HG03442 (cell line): ENCODE results near the gene KRTAP10-4.
"Not testable (repeated sequence)": the region's sequence is repeated elsewhere in the genome, so short reads cannot be mapped to it uniquely, and the experiment has no call there.

Experiments used
- ATAC-seq: cut with Tn5 transposase; IDR thresholded peaks from one replicate; pipeline ENCODE4 v1.9.1; 2021; ENCODE audit warnings: mild to moderate bottlenecking, moderate library complexity; ENCODE audit not compliant: unreplicated experiment

Gene KRTAP10-4

DNA sequence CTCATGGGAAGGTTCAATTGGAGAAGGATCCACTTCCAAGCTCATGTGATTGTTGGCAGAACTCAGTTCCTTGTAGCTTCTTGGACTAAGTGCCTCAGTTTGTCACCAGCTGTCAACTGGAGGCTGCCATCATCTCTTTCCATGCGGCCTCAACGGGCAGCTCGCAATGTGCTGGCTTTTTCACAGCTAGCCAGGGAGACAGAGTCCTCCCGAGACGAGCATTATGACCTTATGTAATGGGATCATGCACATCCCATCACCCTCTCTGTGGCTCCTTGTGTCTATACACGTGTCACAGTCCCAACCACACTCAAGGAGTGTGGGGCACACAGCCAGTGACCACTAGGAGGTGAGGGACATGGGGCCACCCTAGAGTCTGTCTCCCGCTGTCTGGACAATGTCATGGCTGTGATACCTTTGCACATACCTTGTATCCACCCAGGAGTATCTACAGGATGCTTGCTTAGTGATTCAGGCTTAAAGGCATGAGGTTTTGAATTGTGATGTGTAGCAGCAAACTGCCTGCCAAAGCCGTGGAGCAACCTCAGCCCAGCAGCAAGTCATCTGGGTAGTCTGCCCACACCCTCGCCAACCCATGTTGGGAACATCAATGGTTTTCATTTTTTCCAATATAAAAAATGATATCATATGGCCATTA is 22.7 kb downstream of the KRTAP10-4 start:
- ATAC-seq, result no peak

DNA sequence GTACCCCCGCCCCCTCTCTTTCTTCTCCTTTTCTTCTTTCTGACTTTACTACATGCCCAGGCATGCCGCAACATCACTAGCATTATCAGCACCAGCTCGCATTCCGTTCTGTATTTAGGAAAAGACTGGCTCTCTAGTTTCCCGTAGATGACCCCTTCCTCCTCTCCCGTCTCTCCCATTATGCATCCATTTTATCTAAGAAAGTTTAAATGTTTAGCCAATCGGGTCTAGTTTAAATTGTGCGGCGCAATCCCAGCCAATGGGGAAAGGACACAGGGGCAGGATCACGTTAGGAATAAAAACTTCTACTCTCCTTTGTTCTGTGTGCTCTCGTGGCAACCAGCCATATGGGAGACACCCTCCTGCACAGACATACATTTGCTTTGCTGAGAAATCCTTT is 24.5 kb downstream of the KRTAP10-4 start:
- ATAC-seq, result no peak

DNA sequence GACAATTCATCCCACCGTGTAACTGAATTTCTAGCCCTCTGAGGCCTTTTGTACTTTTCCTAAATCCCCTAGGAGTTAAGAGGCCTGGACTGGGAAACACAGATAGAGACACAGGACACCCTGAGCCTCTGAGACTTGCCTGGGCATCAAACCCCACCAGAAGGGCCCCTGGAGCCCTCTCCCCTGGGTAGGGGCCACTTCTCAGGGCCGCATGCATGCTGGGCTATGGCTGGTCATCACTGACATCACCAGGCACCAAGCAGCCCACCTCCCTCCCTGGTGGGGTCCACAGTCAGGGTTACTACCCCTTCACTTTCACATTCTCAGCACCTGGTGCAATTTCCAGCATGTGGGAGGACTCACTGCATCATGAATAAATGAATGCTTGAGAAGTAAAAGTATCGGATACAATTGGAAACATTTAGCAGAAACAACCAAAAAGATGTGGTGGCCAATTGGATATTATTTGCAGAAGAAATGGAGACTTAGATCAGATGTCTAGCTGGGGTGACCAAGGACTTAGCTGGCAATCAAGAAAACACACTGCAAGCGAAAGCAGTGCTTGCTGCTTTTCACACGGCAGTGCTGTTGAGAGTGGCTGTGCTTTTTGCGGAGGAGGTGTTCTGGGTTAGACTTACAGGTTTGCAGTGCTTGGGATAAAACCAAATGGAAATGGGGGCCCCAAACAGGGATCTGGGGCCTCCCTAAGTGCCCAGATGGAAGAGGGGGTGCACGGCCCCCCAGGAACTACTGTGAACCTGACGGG is 25.9 kb downstream of the KRTAP10-4 start:
- no peak for ATAC-seq

DNA sequence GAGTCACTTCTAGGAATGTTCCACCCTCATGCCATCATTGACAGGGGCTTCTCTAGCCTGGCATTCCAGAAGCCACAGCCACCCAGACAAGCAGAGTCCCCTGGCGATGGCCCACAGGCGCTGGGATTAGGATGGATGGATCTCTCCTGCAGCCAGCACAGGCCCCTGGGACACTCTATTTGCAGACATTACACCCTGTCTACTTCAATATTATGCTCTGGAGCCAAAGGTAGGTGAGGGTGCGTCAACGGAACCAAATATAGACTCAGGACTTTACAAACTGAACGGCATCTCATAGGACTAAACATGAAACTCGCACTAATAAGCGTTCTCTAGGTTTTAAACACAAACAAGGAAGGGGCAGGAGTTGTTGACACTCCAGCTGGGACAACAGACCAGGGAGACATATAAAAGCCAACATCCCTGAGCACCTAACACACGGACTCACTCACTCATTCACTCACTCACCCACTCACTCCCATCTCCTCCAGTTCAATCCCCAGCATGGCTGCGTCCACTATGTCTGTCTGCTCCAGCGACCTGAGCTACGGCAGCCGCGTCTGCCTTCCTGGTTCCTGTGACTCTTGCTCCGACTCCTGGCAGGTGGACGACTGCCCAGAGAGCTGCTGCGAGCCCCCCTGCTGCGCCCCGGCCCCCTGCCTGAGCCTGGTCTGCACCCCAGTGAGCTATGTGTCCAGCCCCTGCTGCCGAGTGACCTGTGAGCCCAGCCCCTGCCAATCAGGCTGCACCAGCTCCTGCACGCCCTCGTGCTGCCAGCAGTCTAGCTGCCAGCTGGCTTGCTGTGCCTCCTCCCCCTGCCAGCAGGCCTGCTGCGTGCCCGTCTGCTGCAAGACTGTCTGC is 26.8 kb downstream of the KRTAP10-4 start, which contains the start of gene KRTAP10-7:
Gene KRTAP10-7, plus strand, starts transcription at position 480 of the 861 bp plus-strand sequence. Its CDS starts 25 bp downstream, at position 505.
- ATAC-seq, result not testable (repeated sequence)

DNA sequence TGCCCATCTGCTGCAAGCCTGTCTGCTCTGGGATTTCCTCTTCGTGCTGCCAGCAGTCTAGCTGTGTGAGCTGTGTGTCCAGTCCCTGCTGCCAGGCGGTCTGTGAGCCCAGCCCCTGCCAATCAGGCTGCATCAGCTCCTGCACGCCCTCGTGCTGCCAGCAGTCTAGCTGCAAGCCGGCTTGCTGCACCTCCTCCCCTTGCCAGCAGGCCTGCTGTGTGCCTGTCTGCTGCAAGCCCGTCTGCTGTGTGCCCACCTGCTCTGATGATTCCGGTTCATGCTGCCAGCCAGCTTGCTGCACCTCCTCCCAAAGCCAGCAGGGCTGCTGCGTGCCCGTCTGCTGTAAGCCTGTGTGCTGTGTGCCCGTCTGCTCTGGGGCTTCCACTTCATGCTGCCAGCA is 27.6 kb downstream of the KRTAP10-4 start:
- not testable (repeated sequence) for ATAC-seq

DNA sequence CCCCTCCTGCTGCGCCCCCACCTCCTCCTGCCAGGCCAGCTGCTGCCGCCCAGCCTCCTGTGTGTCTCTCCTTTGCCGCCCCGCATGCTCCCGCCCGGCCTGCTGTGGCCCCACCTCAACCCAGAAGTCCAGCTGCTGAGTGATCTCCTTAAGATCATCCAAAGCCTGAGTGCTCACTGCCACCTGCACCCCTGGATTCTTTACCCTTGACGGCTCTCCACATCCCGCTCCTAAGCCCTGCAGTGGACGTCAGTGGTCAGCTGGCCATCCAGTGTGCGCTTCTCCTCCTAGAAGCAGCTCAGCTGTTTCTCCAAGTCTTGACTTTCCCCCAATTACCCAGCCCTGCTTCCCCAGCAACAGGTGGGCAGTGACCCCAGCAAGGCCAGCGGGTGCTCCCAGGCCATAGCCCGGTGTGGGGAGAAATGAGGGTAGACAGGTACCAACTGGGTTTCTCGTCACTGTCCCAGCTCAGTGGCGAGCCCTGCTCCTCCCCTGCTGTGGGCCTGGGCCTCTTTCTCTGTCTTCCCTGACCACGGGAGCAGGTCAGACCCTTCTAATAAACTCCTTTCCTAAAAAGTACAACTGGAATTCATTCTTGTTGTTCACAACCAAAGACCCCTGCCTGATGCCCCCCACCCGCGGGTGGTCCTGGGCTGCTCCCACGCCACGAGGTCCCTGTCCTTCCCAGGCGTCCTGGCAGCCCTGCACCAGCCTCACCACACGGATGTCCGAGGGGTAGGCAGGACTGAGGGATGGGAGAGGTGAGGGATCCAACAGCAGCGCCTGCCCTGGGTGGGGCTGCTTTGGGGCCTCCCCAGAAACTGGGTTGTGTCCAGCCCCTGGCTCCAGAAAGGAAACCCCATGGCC is 28.3 kb downstream of the KRTAP10-4 start:
- ATAC-seq, result no peak

DNA sequence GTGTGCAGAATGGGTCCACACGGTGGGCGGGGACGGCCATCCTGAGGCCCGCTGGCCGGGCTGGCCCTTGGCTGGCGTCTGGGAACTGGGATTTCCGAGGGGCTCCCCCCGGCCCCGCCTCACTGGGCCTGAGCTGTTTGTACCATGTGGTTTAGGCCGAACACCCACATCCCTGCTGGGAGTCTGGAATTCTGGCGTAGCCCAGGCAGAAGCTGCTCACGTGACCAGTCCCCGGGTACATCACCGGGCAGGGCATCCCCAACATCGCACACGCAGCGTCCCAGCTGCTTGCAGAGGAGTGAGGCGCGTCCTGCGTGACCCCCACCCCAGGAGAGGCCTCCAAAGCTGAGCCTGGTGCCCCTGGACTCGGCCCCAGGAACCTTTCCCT is 28.9 kb downstream of the KRTAP10-4 start:
- no peak for ATAC-seq

DNA sequence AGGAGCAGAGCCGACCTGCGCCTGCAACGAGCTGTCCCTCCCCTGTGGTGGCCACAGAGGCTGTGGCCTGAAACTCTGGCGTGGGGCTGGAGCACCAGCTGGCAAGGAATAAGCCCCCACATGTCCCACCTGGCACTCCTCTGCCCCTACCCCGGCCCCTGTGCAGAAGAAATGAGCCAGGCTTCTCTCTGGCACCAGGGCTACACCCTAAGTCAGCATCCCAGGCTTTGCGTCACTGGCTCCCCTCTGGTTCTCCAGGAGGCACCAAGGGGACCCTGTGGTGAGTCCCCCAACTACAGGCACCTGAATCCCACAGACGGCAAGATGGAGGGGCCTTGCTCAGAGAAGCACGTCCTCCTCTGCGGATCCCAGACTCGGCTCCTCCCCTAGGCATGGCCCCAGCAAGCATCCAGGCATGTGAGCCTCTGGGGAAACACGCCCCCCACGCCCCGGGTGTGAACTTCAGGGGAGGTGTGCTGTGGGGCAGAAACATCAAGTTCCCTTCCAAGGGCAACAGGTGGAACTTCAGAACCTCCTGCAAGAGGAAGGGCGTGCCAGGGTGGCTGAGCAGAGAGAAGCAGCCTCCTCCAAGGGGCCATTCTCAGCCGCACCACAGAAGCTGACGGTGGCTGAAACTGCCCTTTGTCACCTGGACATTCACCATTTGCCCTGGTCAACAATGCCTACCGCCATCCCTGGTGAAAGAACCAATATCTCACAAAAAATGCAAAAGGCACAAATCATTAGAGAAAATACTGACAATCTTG is 29.8 kb downstream of the KRTAP10-4 start:
- no peak for ATAC-seq

DNA sequence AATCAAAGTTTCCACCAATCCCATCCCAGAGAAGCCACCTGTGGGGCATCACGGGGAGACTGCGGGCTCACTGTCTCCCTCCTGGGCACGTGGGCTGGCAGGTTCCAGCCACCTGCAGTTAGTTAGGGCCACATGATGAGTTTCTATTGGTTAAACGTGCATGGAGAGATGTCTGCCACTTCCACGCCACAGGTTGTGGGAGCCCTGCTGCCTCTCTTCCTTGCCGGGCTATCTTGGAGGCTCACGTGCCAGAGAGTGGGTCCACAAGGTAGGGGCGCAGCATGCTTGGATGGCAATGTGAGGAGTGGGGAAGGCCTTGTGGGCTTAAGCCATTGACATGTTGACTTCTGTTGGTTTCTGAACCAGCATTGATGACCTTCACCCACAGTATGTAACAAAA is 30.4 kb downstream of the KRTAP10-4 start:
- ATAC-seq, result no peak

DNA sequence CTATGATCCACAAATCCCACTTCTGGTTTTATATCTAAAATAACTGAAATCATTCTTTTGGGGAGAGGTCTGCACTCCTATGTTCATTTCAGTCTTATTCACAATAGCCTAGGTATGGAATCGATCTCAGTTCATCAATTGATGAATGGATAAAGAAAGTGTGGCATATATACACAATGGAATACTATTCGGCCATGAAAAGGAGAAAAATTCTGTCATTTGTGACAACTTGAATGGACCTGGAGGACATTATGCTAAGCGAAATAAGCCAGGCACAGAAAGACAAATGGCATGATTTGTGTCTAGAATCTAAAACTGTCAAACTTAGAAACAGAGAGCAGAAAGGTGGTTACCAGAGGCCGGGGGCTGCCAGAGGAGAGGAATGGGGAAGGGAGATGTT is 33.0 kb downstream of the KRTAP10-4 start:
- no peak for ATAC-seq

DNA sequence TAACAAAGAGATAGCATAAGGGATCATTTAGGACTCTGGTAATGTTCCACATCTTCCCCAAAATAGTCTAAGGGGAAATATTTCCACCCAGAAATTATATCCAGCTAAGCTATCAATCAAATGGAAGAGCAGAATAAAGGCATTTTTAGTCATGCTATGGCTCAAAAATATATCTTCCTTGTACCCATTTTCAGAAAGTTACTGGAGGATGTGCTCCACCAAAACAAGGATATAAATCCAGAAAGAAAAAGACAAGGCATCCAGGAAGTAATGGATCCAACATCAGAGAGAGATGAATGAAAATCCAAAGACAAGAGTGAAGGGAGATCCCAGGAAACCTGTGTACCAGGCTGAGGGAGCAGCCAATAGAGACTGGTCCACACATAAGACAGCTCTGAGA is 35.7 kb downstream of the KRTAP10-4 start:
- ATAC-seq, result no peak

DNA sequence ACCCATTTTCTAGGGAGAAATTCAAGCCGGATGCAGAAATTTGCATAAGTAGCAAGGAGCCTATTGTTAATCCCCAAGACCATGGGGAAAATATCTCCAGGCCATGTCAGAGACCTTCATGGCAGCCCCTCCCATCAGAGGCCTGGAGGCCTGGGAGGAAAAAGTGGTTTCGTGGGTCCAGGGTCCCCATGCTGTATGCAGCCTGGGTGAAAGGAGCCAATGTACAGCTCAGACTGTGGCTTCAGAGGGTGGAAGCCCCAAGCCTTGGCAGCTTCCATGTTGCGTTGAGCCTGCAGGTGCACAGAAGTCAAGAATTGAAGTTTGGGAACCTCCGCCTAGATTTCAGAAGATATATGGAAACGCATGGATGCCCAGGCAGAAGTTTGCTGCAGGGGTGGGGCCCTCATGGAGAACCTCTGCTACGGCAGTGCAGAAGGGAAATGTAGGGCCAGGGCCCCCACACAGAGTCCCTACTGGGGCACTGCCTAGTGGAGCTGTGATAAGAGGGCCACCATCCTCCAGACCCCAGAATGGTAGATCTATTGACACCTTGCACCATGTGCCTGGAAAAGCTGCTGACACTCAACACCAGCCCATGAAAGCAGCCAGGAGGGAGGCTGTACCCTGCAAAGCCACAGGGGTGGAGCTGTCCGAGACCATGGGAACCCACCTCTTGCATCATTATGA is 36.8 kb downstream of the KRTAP10-4 start:
- not testable (repeated sequence) for ATAC-seq

DNA sequence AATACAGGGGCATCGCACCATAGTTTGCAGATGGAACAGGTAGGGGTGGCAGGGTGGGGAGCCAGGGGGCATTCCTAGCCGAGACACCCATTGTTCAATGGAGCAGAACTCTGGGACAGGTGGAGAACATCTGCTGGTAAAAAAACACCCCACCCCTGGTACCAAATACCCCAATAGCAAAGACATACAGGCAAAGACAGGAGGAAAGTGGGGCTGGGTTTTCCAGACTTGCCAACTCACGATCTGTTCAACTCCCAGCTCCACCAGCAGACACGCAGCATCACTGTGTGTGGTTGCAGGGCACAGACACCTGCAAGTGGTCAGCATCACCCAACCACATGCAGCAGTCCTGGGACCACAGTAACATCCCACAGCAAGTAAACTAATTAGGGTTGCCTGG is 38.0 kb downstream of the KRTAP10-4 start:
- no peak for ATAC-seq

DNA sequence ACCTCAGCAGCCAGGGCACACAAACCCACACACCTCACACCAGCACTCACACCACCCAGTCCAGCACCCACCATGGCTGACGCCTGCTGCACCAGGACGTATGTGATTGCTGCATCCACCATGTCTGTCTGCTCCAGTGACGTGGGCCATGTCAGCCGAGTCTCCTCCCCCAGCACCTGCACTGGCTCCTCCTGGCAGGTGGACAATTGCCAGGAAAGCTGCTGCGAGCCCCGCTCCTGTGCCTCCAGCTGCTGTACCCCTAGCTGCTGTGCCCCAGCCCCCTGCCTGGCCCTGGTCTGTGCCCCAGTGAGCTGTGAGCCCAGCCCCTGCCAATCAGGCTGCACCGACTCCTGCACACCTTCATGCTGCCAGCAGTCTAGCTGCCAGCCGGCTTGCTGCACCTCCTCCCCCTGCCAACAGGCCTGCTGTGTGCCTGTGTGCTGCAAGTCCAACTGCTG is 38.5 kb downstream of the KRTAP10-4 start, which contains the start of gene KRTAP10-8:
Gene KRTAP10-8, plus strand, starts transcription at position 51 of the 458 bp plus-strand sequence. Its CDS starts 22 bp downstream, at position 73.
- no peak for ATAC-seq

DNA sequence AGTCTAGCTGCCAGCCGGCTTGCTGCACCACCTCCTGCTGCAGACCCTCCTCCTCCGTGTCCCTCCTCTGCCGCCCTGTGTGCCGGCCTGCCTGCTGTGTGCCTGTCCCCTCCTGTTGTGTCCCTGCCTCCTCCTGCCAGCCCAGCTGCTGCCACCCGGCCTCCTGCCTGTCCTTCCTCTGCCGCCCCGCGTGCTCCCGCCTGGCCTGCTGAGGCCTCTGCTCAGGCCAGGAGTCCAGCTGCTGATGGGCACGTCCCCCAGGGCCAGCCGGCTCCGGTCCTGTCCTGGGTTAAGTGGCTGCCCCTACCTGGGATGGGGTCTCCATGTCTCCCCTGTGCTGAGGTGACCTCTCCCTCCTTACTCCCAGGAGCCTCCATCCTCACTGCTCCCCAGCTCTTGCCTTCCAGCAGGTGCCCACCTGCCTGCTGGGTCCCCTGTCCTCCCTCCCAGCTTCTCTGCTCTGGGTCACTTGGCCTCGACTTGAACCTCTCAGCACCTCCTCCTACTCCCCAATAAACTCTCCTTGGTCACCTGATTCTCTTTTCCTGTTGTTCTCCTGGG is 39.2 kb downstream of the KRTAP10-4 start:
- ATAC-seq, result no peak

DNA sequence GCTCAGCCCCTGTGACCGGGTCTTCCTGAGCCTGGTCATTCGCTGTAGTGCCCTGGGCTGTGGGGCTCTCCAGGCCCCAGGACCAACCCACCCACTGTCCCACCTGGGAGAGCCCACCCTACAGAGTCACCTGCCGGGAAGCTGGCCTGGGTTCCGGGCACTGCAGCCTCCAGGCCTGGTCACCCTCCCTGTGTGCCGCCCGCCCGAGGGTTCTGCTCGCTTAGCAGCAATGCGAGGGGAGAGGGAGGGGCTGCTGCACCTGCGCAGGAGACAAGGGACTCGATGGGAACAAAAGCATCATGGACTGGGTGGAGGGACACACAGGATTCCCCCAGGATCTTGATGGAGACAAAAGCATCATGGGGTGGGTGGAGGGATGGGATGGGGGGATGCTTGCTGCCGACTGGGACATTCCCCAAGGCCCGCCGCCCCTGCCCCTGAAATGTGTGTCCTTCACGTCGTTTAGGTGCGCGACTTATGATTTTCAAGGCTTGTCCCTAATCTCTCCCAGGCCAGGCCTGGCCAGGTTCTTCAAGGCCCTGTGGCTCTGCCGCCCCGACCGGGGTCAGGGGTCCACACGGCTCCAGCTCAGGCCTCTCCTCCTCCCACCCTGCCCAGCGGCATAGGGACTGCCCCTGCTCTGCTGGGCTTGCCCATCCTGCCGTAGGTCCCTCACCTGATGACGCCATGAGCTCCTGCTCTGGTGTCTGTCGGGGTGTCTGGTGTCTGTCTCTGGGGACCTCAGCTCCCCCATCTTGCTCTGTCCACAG is 40.0 kb downstream of the KRTAP10-4 start:
- no peak for ATAC-seq

DNA sequence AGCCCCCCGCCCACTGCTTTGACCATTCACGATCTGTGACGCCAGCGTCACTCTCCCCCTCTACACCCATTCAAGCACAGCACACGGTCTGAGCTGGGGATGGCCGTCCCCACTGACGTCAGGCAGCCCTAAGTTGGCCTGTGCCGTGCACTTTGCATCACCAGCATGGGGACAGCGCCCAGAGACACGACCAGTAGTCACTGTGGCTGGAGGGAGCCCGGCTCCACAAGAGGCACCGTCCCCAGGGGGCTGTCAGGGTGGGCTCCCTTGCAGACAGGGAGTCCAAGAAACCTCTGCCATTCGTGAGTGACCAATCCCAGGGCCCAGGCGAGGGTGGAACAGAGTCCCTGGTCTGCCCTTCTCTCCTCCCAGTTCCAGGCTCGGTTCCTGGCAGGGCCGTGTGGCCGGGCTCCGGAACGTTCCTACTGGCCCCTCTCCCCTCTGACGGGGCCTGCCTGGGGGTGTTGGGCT is 40.7 kb downstream of the KRTAP10-4 start:
- no peak for ATAC-seq

DNA sequence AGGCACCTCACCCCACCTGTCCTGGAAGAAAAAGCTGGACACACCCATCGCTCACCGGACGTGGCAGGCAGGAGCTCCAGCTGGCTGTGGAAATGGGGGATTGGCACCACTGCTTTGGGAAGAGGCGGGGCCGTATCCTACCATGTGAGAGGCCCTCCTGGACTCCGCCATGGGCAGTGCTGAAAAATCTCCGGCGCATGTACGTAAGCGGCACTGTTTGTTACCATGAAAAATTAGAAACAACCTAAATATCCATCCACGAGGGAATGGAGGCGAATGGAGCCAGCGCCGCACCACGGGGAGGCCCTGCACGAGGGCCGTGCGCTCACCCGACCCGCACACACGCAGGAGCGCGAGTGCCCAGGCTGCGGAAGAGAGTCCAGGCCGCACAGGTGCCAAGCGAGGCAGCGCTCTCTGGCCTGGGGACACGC is 41.4 kb downstream of the KRTAP10-4 start:
- ATAC-seq, result no peak
